HEK293 (cell line): ENCODE measurements around the gene ABHD16A.

ENCODE experiments used
- CTCF ChIA-PET: fragments of 350-600 bp; formaldehyde crosslinking; extraction: SDS; loops from one replicate; lab custom pipeline; 2021; ENCODE audit warnings: antibody characterized with exemption; lab: Yijun Ruan, JAX
- POLR2A ChIA-PET: fragments of 300-600 bp; formaldehyde crosslinking; extraction: SDS; loops from one replicate; lab custom pipeline; 2020; ENCODE audit warnings: antibody characterized with exemption, inconsistent platforms; lab: Yijun Ruan, JAX
- H3K27ac ChIP-seq: fragments of 200-500 bp; sonication (Bioruptor generic); 2 replicates; pipeline ENCODE4 v1.5.1; 2014; ENCODE audit warnings: low read depth, low read length, control low read depth, inconsistent platforms; ENCODE audit errors: extremely low read depth
- H3K36me3 ChIP-seq, 2 experiments: fragments of 200-500 bp in 1 of 2; sonication (Bioruptor generic) in 1 of 2; 1 replicate in 1 of 2; 2 replicates in 1 of 2; pipeline ENCODE4 v1.5.1; 2014 to 2017; ENCODE audit warnings: inconsistent platforms in 2 of 2, low read length in 2 of 2; ENCODE audit not compliant: control insufficient read depth in 2 of 2, insufficient read depth in 1 of 2
- H3K4me1 ChIP-seq: fragments of 200-500 bp; sonication (Bioruptor generic); 2 replicates; pipeline ENCODE4 v1.5.1; 2014; ENCODE audit warnings: mild to moderate bottlenecking, low read length, inconsistent platforms; ENCODE audit not compliant: control insufficient read depth, insufficient read depth
- H3K4me3 ChIP-seq: 2 replicates; pipeline ENCODE4 v1.5.1; 2011; ENCODE audit warnings: low read depth, mild to moderate bottlenecking, control low read depth, low read length, moderate library complexity
- H3K9me3 ChIP-seq: fragments of 200-500 bp; sonication (Bioruptor generic); 2 replicates; pipeline ENCODE4 v1.5.1; 2014; ENCODE audit warnings: low read depth, low read length, inconsistent platforms; ENCODE audit not compliant: control insufficient read depth, insufficient read depth
- FEZF1 ChIP-seq: fragments of 450-650 bp; formaldehyde crosslinking; IDR thresholded peaks from 2 replicates; pipeline ENCODE4 v1.5.1; 2016; ENCODE audit warnings: missing biosample characterization, missing genetic modification characterization
- KLF16 ChIP-seq: fragments of 450-650 bp; formaldehyde crosslinking; IDR thresholded peaks from 2 replicates; pipeline ENCODE4 v1.5.1; 2017; ENCODE audit warnings: missing biosample characterization, missing genetic modification characterization
- RBAK ChIP-seq: fragments of 450-650 bp; formaldehyde crosslinking; IDR thresholded peaks from 2 replicates; pipeline ENCODE4 v1.5.1; 2016; ENCODE audit warnings: missing biosample characterization, missing genetic modification characterization
- SETDB1 ChIP-seq: IDR thresholded peaks from one replicate; pipeline ENCODE4 v1.6.1; 2017; ENCODE audit warnings: mild to moderate bottlenecking, low read length, moderate library complexity, mixed read lengths; ENCODE audit not compliant: insufficient read length
- ZBTB1 ChIP-seq: fragments of 450-650 bp; formaldehyde crosslinking; IDR thresholded peaks from 2 replicates; pipeline ENCODE4 v1.5.1; 2016; ENCODE audit warnings: missing biosample characterization, missing genetic modification characterization
- ZNF114 ChIP-seq: fragments of 450-650 bp; formaldehyde crosslinking; IDR thresholded peaks from 2 replicates; pipeline ENCODE4 v1.5.0; 2017; ENCODE audit warnings: missing biosample characterization, missing genetic modification characterization
- ZNF221 ChIP-seq: fragments of 450-650 bp; formaldehyde crosslinking; IDR thresholded peaks from 2 replicates; pipeline ENCODE4 v1.5.1; 2017; ENCODE audit warnings: missing biosample characterization, missing genetic modification characterization, borderline replicate concordance
- ZNF302 ChIP-seq: fragments of 450-650 bp; formaldehyde crosslinking; IDR thresholded peaks from 2 replicates; pipeline ENCODE4 v1.5.1; 2016; ENCODE audit warnings: missing biosample characterization, missing genetic modification characterization, low read depth
- ZNF324 ChIP-seq: fragments of 450-650 bp; formaldehyde crosslinking; IDR thresholded peaks from 2 replicates; pipeline ENCODE4 v1.5.1; 2016; ENCODE audit warnings: missing biosample characterization, missing genetic modification characterization
- ZNF341 ChIP-seq: fragments of 450-650 bp; formaldehyde crosslinking; IDR thresholded peaks from 2 replicates; pipeline ENCODE4; 2016; ENCODE audit warnings: low read depth, missing biosample characterization, missing genetic modification characterization
- ZNF501 ChIP-seq: fragments of 450-650 bp; formaldehyde crosslinking; IDR thresholded peaks from 2 replicates; pipeline ENCODE4 v1.5.1; 2016; ENCODE audit warnings: missing biosample characterization, missing genetic modification characterization
- ZNF571 ChIP-seq: fragments of 450-650 bp; formaldehyde crosslinking; IDR thresholded peaks from 2 replicates; pipeline ENCODE4 v1.5.0; 2017; ENCODE audit warnings: missing biosample characterization, missing genetic modification characterization
- ZNF654 ChIP-seq: fragments of 450-650 bp; formaldehyde crosslinking; IDR thresholded peaks from 2 replicates; pipeline ENCODE4 v1.5.1; 2016; ENCODE audit warnings: low read depth, missing biosample characterization, missing genetic modification characterization
- ZNF791 ChIP-seq: fragments of 450-650 bp; formaldehyde crosslinking; IDR thresholded peaks from 2 replicates; pipeline ENCODE4 v1.5.1; 2016; ENCODE audit warnings: missing biosample characterization, missing genetic modification characterization
- TF ChIP-seq, protein P1 (sequence below): fragments of 450-650 bp; formaldehyde crosslinking; IDR thresholded peaks from 2 replicates; pipeline ENCODE4 v1.5.1; 2016; ENCODE audit warnings: missing biosample characterization, missing genetic modification characterization, low read depth
- TF ChIP-seq, protein P2 (sequence below): fragments of 450-650 bp; formaldehyde crosslinking; IDR thresholded peaks from 2 replicates; pipeline ENCODE4 v1.5.1; 2016; ENCODE audit warnings: missing biosample characterization, missing genetic modification characterization
- TF ChIP-seq, protein P3 (sequence below): fragments of 450-650 bp; formaldehyde crosslinking; IDR thresholded peaks from 2 replicates; pipeline ENCODE4 v1.5.1; 2016; ENCODE audit warnings: missing biosample characterization, missing genetic modification characterization, borderline replicate concordance
- TF ChIP-seq, protein P4 (sequence below): IDR thresholded peaks from 2 replicates; pipeline ENCODE4 v1.6.1; 2011; ENCODE audit warnings: mild to moderate bottlenecking, low read depth, low read length, borderline replicate concordance
- TF ChIP-seq, protein P5 (sequence below): fragments of 450-650 bp; formaldehyde crosslinking; IDR thresholded peaks from 2 replicates; pipeline ENCODE4 v1.5.1; 2016; ENCODE audit warnings: missing biosample characterization, missing genetic modification characterization

Gene ABHD16A

DNA sequence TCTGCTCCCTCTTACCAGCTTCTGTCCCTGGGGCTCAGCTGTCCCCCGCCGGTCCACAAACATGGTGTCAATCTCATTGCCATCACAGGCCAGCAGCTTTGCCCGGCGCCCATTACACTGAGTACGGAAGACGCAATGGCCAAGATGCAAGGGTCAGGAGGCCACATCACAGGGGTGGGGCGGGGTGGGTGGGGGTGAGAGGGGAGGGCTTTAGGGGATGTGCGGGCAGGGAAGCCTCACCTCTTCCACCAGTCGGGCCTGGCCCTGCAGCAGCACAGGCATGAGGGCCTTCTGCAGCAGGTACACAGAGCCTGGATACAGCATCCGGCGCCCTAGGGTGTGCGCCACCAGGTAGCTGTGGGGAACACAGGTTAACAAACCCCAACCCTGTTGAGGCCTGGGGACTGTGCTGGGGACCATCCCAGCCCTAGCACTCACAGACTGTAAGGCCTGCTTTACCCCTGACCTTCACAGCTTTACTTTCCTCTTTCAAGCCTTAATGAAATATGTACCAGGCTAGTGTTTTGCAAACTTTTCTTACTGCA is 11.5 kb downstream of the ABHD16A start:
- CTCF ChIA-PET, result interaction anchor here (0.6 to 4.6 kb wide), 8 partner anchors 8 to 197 kb away, joined by 3 to 24 read pairs (median 6); partner anchors contain the start of genes ABHD16A and LY6G5C
- TF ChIP-seq ZNF302 (tag by site-specific recombination) (no peak), SETDB1 (no peak), ZNF114 (tag by site-specific recombination) (no peak), ZBTB1 (tag by site-specific recombination) (no peak), ZNF654 (tag by site-specific recombination) (no peak), ZNF341 (tag by site-specific recombination) (no peak), KLF16 (tag by site-specific recombination) (no peak)
- TF ChIP-seq, protein P1, sequence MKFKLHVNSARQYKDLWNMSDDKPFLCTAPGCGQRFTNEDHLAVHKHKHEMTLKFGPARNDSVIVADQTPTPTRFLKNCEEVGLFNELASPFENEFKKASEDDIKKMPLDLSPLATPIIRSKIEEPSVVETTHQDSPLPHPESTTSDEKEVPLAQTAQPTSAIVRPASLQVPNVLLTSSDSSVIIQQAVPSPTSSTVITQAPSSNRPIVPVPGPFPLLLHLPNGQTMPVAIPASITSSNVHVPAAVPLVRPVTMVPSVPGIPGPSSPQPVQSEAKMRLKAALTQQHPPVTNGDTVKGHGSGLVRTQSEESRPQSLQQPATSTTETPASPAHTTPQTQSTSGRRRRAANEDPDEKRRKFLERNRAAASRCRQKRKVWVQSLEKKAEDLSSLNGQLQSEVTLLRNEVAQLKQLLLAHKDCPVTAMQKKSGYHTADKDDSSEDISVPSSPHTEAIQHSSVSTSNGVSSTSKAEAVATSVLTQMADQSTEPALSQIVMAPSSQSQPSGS, result no peak
- TF ChIP-seq, protein P2, sequence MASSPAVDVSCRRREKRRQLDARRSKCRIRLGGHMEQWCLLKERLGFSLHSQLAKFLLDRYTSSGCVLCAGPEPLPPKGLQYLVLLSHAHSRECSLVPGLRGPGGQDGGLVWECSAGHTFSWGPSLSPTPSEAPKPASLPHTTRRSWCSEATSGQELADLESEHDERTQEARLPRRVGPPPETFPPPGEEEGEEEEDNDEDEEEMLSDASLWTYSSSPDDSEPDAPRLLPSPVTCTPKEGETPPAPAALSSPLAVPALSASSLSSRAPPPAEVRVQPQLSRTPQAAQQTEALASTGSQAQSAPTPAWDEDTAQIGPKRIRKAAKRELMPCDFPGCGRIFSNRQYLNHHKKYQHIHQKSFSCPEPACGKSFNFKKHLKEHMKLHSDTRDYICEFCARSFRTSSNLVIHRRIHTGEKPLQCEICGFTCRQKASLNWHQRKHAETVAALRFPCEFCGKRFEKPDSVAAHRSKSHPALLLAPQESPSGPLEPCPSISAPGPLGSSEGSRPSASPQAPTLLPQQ (tag by site-specific recombination), result no peak
- TF ChIP-seq, protein P3, sequence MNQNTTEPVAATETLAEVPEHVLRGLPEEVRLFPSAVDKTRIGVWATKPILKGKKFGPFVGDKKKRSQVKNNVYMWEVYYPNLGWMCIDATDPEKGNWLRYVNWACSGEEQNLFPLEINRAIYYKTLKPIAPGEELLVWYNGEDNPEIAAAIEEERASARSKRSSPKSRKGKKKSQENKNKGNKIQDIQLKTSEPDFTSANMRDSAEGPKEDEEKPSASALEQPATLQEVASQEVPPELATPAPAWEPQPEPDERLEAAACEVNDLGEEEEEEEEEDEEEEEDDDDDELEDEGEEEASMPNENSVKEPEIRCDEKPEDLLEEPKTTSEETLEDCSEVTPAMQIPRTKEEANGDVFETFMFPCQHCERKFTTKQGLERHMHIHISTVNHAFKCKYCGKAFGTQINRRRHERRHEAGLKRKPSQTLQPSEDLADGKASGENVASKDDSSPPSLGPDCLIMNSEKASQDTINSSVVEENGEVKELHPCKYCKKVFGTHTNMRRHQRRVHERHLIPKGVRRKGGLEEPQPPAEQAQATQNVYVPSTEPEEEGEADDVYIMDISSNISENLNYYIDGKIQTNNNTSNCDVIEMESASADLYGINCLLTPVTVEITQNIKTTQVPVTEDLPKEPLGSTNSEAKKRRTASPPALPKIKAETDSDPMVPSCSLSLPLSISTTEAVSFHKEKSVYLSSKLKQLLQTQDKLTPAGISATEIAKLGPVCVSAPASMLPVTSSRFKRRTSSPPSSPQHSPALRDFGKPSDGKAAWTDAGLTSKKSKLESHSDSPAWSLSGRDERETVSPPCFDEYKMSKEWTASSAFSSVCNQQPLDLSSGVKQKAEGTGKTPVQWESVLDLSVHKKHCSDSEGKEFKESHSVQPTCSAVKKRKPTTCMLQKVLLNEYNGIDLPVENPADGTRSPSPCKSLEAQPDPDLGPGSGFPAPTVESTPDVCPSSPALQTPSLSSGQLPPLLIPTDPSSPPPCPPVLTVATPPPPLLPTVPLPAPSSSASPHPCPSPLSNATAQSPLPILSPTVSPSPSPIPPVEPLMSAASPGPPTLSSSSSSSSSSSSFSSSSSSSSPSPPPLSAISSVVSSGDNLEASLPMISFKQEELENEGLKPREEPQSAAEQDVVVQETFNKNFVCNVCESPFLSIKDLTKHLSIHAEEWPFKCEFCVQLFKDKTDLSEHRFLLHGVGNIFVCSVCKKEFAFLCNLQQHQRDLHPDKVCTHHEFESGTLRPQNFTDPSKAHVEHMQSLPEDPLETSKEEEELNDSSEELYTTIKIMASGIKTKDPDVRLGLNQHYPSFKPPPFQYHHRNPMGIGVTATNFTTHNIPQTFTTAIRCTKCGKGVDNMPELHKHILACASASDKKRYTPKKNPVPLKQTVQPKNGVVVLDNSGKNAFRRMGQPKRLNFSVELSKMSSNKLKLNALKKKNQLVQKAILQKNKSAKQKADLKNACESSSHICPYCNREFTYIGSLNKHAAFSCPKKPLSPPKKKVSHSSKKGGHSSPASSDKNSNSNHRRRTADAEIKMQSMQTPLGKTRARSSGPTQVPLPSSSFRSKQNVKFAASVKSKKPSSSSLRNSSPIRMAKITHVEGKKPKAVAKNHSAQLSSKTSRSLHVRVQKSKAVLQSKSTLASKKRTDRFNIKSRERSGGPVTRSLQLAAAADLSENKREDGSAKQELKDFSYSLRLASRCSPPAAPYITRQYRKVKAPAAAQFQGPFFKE (tag by site-specific recombination), result no peak
- TF ChIP-seq, protein P4, sequence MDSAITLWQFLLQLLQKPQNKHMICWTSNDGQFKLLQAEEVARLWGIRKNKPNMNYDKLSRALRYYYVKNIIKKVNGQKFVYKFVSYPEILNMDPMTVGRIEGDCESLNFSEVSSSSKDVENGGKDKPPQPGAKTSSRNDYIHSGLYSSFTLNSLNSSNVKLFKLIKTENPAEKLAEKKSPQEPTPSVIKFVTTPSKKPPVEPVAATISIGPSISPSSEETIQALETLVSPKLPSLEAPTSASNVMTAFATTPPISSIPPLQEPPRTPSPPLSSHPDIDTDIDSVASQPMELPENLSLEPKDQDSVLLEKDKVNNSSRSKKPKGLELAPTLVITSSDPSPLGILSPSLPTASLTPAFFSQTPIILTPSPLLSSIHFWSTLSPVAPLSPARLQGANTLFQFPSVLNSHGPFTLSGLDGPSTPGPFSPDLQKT, result no peak
- POLR2A ChIA-PET, result interaction anchor here (0.6 to 4.0 kb wide), 6 partner anchors 11 to 1472 kb away, joined by 3 to 30 read pairs (median 6); partner anchors contain the start of genes ABHD16A and HSPA1B

DNA sequence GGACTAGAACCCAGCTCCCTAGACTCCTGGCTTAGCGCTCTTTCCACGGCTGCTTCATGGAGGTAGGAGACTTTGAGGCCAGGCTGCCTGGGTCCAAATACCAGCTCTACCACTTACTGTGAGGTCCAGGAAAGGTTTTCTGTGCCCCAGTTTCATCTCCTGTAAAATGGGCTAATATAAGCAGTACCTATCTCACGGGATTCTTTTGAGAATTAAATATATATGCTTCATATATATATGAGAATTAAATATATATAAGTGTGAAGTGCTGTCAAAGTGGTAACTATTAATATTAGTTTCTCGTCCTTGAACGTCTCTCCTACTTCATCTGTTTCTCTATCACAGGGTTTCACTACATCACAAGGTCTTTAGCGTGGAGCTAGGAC is 12.1 kb downstream of the ABHD16A start:
- Histone ChIP-seq H3K36me3 (peaks cover 0 to 77% of the 10 kb centered on the region in 2 experiments; a peak in 2 of 3 replicates), H3K27ac (no peak overlapping the region), H3K4me1 (no peaks in the 10 kb centered on the region), H3K9me3 (no peaks in the 10 kb centered on the region), H3K4me3 (no peak overlapping the region)
- POLR2A ChIA-PET, result interaction anchor here (0.6 to 2.4 kb wide), 5 partner anchors 12 to 1473 kb away, joined by 3 to 9 read pairs (median 4); partner anchors contain the start of genes ABHD16A, HSPA1A, HSPA1B and HSPA1L
- CTCF ChIA-PET, result interaction anchor here (0.6 to 4.6 kb wide), 11 partner anchors 9 to 250 kb away, joined by 3 to 24 read pairs (median 4); partner anchors contain the start of genes ABHD16A, LY6G5B, LY6G5C and MPIG6B
- TF ChIP-seq ZNF324 (no peak), FEZF1 (tag by site-specific recombination) (no peak), ZNF791 (tag by site-specific recombination) (no peak), ZNF501 (tag by site-specific recombination) (no peak), RBAK (tag by site-specific recombination) (no peak), ZNF571 (no peak), ZNF221 (tag by site-specific recombination) (no peak)
- TF ChIP-seq, protein P5, sequence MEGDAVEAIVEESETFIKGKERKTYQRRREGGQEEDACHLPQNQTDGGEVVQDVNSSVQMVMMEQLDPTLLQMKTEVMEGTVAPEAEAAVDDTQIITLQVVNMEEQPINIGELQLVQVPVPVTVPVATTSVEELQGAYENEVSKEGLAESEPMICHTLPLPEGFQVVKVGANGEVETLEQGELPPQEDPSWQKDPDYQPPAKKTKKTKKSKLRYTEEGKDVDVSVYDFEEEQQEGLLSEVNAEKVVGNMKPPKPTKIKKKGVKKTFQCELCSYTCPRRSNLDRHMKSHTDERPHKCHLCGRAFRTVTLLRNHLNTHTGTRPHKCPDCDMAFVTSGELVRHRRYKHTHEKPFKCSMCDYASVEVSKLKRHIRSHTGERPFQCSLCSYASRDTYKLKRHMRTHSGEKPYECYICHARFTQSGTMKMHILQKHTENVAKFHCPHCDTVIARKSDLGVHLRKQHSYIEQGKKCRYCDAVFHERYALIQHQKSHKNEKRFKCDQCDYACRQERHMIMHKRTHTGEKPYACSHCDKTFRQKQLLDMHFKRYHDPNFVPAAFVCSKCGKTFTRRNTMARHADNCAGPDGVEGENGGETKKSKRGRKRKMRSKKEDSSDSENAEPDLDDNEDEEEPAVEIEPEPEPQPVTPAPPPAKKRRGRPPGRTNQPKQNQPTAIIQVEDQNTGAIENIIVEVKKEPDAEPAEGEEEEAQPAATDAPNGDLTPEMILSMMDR (tag by site-specific recombination), result no peak

More for the DNA sequence above, 11.5 kb downstream of the ABHD16A start:
- Histone ChIP-seq H3K27ac (no peak overlapping the region), H3K4me1 (no peaks in the 10 kb centered on the region), H3K9me3 (no peaks in the 10 kb centered on the region), H3K36me3 (peaks cover 0 to 74% of the 10 kb centered on the region in 2 experiments; a peak in 2 of 3 replicates), H3K4me3 (no peak overlapping the region)
